H54 (cell line): Measurements from ENCODE around the gene CRYBA1.
A peak's percentile ranks its signal among the peaks of the same experiment; 100 is the strongest.
"Not testable (repeated sequence)": the region's sequence is repeated elsewhere in the genome, so short reads cannot be mapped to it uniquely, and the experiment has no call there.

Experiments
- DNase-seq: peaks from one replicate; pipeline ENCODE4 v3.0.0; 2011; ENCODE audit warnings: low spot score, mixed read lengths; ENCODE audit not compliant: insufficient read length
- FAIRE-seq: peaks from 3 replicates; lab custom pipeline; 2011; peaks lifted over from hg19 to GRCh38; lab: Jason Lieb, UNC
- POLR2A ChIP-seq: IDR thresholded peaks from 2 replicates; pipeline ENCODE4 v1.6.1; 2011; ENCODE audit warnings: low read depth, mild to moderate bottlenecking, low read length

Gene CRYBA1

DNA sequence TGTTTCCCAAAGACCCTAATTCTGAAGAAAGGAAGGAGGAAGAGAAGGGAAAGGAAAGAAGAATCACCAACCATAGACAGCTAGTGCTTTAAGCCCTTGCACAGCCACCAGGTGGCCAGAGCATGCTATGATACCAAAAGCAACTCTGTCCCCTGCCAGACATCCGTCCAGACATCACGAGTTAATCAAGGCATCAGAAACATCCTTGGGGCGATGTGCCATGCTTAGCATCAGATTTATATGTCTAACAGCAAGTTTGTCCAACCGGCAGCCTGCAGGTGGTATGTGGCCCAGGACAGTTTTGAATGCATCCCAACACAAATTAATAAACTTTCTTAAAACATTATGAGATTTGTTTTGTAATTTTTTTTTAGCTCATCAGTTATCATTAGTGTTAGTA is 2.9 kb upstream of the CRYBA1 start:
- FAIRE-seq: no peak
- DNase-seq: no peak
- TF ChIP-seq POLR2A: no peak

GRCh38 chr17:29245401-29245800 is 1.3 kb upstream of the CRYBA1 start:
- FAIRE-seq (no peak), DNase-seq (no peak)
- TF ChIP-seq POLR2A: no peak

DNA sequence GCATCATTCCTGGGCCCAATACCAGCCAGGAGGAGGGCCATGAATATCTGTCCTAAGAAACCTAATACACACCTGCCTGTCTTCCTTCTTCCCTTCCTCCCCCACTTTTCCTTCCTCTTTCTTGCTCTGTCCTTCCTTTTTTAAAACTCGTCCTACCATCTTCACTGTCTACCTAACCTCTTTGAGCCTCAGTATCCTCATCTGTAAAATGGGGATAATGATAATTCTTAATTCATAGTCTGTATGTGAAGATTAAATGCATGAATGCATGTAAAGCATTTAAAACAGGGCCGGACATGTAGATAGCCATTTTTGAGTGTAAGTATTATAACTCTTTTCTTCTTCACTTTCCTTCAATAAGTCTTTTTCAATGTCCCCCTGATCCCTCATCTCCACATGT is 560 bp downstream of the CRYBA1 start:
- no peak for TF ChIP-seq POLR2A
- no peak for FAIRE-seq
- DNase-seq: no peak

GRCh38 chr17:29248845-29249244 is 2.2 kb downstream of the CRYBA1 start:
- FAIRE-seq: no peak
- no peak for TF ChIP-seq POLR2A

GRCh38 chr17:29250666-29251065 is 4.0 kb downstream of the CRYBA1 start:
- TF ChIP-seq POLR2A: no peak
- FAIRE-seq (no peak), DNase-seq (no peak)

More at GRCh38 chr17:29248845-29249244, 2.2 kb downstream of the CRYBA1 start:
- DNase-seq: no peak

- DNase-seq (no peak), FAIRE-seq (no peak)
- TF ChIP-seq POLR2A: no peak
These were observed 4.5 kb downstream of the CRYBA1 start for GRCh38 chr17:29251184-29251583.

DNA sequence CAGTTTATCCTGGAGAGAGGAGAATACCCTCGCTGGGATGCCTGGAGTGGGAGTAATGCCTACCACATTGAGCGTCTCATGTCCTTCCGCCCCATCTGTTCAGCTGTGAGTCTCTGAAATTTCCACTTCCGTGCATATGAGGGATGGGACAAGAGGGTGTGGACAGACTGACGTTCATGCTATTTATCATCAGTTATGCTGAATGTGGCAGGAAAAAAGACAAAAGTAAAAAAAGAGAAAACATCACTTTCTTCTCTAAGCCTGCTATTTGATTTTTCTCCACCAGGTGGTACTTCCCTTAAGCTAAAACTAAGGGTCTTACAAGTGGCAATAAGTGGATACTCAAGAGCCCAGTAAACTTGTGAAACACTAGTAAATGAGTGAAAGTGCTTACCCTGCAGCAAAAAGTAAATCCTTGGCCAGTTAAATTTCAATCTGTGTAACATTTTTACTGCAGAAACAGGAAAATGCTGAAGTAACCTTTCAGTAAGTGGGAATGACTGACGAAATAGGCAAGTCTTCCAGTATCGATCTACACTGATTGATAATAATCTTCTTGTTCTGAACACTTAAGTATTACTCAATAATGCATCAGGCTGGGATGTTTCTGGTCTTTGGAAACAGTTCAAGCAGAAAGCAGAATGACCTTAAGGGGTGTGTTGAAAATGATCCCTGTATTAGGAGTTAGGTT is 5.6 kb downstream of the CRYBA1 start:
- TF ChIP-seq POLR2A: no peak
- DNase-seq: no peak
- FAIRE-seq: no peak

DNA sequence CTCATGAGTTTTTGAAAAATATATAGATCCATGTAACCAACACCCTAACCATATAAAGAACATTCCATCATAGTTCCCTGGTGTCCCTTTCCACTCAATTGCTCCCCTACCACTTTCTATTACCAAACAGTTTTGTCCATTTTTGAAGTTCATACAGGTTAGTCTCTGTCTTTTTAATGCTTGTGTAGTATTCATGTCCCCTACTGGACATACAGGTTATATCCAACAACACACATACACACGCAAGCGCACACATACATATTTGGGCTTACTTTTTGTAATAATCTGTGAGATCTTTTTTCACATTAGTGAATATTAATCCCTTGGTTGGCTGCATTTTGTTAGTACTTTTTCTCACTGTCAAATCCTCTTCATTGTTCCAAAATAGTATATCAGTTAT is 6.4 kb downstream of the CRYBA1 start:
- DNase-seq (no peak), FAIRE-seq (no peak)
- no peak for TF ChIP-seq POLR2A

- no peak for DNase-seq
- peak; percentile 23 for FAIRE-seq
- TF ChIP-seq POLR2A: no peak
These were observed 9.4 kb downstream of the CRYBA1 start for GRCh38 chr17:29255926-29256522.

DNA sequence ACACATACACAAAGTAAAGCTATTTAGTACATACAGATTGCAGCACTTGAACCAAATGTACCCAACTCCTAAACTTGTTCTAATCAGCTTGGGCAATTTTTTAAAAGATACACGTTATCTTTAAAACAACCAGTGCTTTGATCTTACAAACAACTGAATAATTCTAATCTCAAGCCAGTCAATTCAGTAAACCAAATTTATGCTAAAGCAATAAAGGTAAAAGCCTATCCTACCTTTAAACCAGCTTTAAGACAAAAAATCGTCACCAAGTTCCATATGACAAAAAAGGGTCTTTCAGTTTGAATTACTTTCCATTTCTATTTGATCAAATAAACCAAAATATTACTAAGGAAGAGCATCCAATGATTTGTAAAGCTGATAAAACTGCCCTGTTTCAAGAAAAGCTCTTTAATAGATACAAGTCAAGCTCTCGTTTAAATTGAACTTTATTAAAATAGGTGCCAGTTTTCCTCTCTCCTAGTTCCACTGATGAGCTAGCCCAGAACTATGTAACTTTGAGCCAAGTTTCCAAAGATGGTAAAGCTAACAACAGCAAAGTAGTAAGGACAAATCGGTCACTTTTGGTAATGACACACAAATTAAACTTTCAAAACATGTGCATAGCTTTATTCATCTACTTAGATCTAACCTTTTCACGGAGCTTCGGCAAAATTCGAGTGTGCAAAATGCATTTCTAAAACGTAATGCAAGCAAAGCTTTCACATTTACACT is 10.2 kb downstream of the CRYBA1 start:
- TF ChIP-seq POLR2A: no peak
- FAIRE-seq (peak; percentile 81), DNase-seq (no peak)

GRCh38 chr17:29257756-29258155 is 11.1 kb downstream of the CRYBA1 start:
- FAIRE-seq: peak; percentile 87
- DNase-seq: no peak
- no peak for TF ChIP-seq POLR2A

DNA sequence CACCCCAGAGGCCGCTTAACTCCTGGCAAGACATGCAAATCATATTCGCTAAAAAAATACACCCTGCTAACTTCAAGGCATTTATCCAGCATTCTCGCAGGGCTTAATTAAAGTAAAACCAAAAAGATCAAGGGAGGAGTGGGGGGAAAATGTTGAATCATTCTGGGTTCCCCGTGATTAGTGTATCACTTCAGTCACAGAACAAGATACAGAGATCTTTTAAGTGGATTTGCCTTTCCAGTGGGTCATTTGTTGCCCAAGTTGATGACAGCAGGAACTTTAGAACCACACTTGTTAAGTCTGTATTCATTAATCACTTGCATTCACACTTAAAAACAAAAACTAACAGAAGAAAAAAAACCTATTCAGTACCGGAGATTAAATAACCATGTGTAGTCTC is 17.3 kb downstream of the CRYBA1 start:
- no peak for TF ChIP-seq POLR2A
- DNase-seq: no peak
- no peak for FAIRE-seq

DNA sequence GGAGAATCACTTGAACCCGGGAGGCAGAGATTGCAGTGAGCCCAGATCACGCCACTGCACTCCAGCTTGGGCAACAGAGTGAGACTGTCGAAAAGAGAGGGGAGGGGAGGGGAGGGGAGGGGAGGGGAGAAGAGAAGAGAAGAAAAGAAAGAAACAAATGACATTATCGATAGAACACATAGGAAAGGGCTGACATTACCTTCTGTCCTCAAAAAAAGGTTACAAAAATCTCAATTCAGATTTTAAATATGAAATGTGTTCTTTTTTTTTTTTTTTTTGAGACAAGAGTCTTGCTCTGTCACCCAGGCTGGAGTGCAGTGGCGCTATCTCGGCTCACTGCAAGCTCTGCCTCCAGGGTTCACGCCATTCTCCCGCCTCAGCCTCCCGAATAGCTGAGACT is 25.3 kb downstream of the CRYBA1 start:
- FAIRE-seq, DNase-seq: not testable (repeated sequence)

DNA sequence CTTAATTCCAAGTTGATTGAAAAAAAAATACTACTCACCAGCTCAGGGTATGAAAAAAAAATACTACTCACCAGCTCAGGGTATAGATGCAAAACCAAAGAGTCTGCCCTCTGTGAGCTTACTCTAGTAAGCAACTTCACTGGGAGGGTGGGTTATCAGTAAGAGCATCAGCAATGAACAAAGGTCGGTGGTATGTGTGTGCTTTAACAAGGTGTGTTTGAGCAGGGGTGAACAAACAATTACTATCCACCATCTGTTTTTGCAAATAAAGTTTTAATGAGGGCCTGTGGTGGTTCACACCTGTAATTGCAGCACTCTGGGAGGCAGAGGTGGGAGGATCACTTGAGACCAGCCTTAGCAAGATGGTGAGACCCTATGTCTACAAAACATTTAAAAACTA is 27.3 kb downstream of the CRYBA1 start:
- no peak for FAIRE-seq
- TF ChIP-seq POLR2A: no peak
- DNase-seq: no peak

- no peak for TF ChIP-seq POLR2A
- DNase-seq (no peak), FAIRE-seq (no peak)
These were observed 32.0 kb downstream of the CRYBA1 start for GRCh38 chr17:29278692-29279091.
